ENCODE data around the gene SEMA5A. TPM values are rescaled to one million over a fixed set of nuclear protein-coding genes. Genes with fewer than 3 reads are reported as not detected.

Gene SEMA5A
- polyA plus RNA-seq, 6 donors from 2014 or later: not detected

- H3K36me3 Mint-ChIP-seq: no peaks in the 10 kb centered on the region
- no peak overlapping the region for H3K4me3 Mint-ChIP-seq
- ATAC-seq (ENCODE audit: low read depth in 2 of 2): no peak
- no peaks in the 10 kb centered on the region for H3K27me3 Mint-ChIP-seq
- DNase-seq: no peak
- peaks cover 0 to 5% (median under 1%) of the 10 kb centered on the region in 7 donors for H3K9me3 Mint-ChIP-seq
- H3K27ac Mint-ChIP-seq: no peak overlapping the region
- no peaks in the 10 kb centered on the region for H3K4me1 Mint-ChIP-seq
Observed at GRCh38 chr5:9072701-9073100, 473.2 kb downstream of the SEMA5A start.

- Mint-ChIP-seq H3K9me3 (peaks cover 0 to 5% (median 2%) of the 10 kb centered on the region in 7 donors), H3K36me3 (no peaks in the 10 kb centered on the region), H3K4me3 (no peak overlapping the region), H3K27ac (no peak overlapping the region), H3K27me3 (no peaks in the 10 kb centered on the region), H3K4me1 (no peaks in the 10 kb centered on the region)
- no peak for ATAC-seq (ENCODE audit: low read depth in 2 of 2)
- DNase-seq: no peak
Observed at GRCh38 chr5:9071524-9071923, 474.4 kb downstream of the SEMA5A start.

GRCh38 chr5:9071074-9071473, 474.8 kb downstream of the SEMA5A start:
- ATAC-seq (ENCODE audit: low read depth in 2 of 2) (no peak), DNase-seq (no peak)
- H3K27me3 Mint-ChIP-seq: no peaks in the 10 kb centered on the region
- H3K27ac Mint-ChIP-seq: no peak overlapping the region
- H3K4me3 Mint-ChIP-seq: no peak overlapping the region
- no peaks in the 10 kb centered on the region for H3K4me1 Mint-ChIP-seq
- peaks cover 0 to 5% (median 2%) of the 10 kb centered on the region in 7 donors for H3K9me3 Mint-ChIP-seq
- H3K36me3 Mint-ChIP-seq: no peaks in the 10 kb centered on the region

GRCh38 chr5:9069650-9070049, 476.2 kb downstream of the SEMA5A start:
- Mint-ChIP-seq H3K27me3 (no peaks in the 10 kb centered on the region), H3K9me3 (peaks cover 0 to 4% (median 1%) of the 10 kb centered on the region in 7 donors), H3K36me3 (no peaks in the 10 kb centered on the region), H3K27ac (no peak overlapping the region), H3K4me1 (no peaks in the 10 kb centered on the region), H3K4me3 (no peak overlapping the region)
- no peak for ATAC-seq (ENCODE audit: low read depth in 2 of 2)
- DNase-seq: no peak

- Mint-ChIP-seq H3K4me1 (no peaks in the 10 kb centered on the region), H3K27ac (no peak overlapping the region), H3K27me3 (no peaks in the 10 kb centered on the region), H3K36me3 (no peaks in the 10 kb centered on the region), H3K9me3 (peaks cover 0 to 11% (median 4%) of the 10 kb centered on the region in 7 donors), H3K4me3 (no peak overlapping the region)
- DNase-seq (no peak), ATAC-seq (ENCODE audit: low read depth in 2 of 2) (no peak)
Observed at GRCh38 chr5:9067154-9067553, 478.7 kb downstream of the SEMA5A start.

GRCh38 chr5:9066349-9066748, 479.5 kb downstream of the SEMA5A start:
- Mint-ChIP-seq H3K27ac (no peak overlapping the region), H3K4me1 (peaks cover 0 to under 1% (median 0%) of the 10 kb centered on the region in 3 donors), H3K36me3 (no peaks in the 10 kb centered on the region), H3K9me3 (peaks cover 0 to 11% (median 6%) of the 10 kb centered on the region in 7 donors), H3K4me3 (no peak overlapping the region), H3K27me3 (no peaks in the 10 kb centered on the region)
- DNase-seq (no peak), ATAC-seq (ENCODE audit: low read depth in 2 of 2) (no peak)

GRCh38 chr5:9063615-9064245, 482.1 kb downstream of the SEMA5A start:
- no peak for ATAC-seq (ENCODE audit: low read depth in 2 of 2)
- no peak overlapping the region for H3K27ac Mint-ChIP-seq
- no peak for DNase-seq
- H3K27me3 Mint-ChIP-seq: no peaks in the 10 kb centered on the region
- H3K36me3 Mint-ChIP-seq: no peaks in the 10 kb centered on the region
- H3K4me3 Mint-ChIP-seq: no peak overlapping the region
- H3K4me1 Mint-ChIP-seq: peaks cover 0 to 2% (median 0%) of the 10 kb centered on the region in 3 donors
- peaks cover 0 to 11% (median 4%) of the 10 kb centered on the region in 7 donors for H3K9me3 Mint-ChIP-seq

GRCh38 chr5:9062873-9063272, 483.0 kb downstream of the SEMA5A start:
- H3K4me3 Mint-ChIP-seq: no peak overlapping the region
- ATAC-seq (ENCODE audit: low read depth in 2 of 2) (no peak), DNase-seq (no peak)
- H3K27me3 Mint-ChIP-seq: no peaks in the 10 kb centered on the region
- H3K36me3 Mint-ChIP-seq: no peaks in the 10 kb centered on the region
- peaks cover 0 to 11% (median 4%) of the 10 kb centered on the region in 7 donors for H3K9me3 Mint-ChIP-seq
- H3K27ac Mint-ChIP-seq: no peak overlapping the region
- peaks cover 0 to 2% (median 0%) of the 10 kb centered on the region in 3 donors for H3K4me1 Mint-ChIP-seq

GRCh38 chr5:9059920-9060691, 485.8 kb downstream of the SEMA5A start:
- Mint-ChIP-seq H3K27me3 (no peaks in the 10 kb centered on the region), H3K36me3 (no peaks in the 10 kb centered on the region), H3K4me1 (peaks cover 0 to 2% (median 0%) of the 10 kb centered on the region in 3 donors), H3K9me3 (peaks cover 0 to 11% (median 4%) of the 10 kb centered on the region in 7 donors), H3K4me3 (no peak overlapping the region), H3K27ac (peak overlapping the region in 1 of 6 donors; percentile 23)
- DNase-seq: no peak
- no peak for ATAC-seq (ENCODE audit: low read depth in 2 of 2)

- H3K4me1 Mint-ChIP-seq: peaks cover 0 to 2% (median 0%) of the 10 kb centered on the region in 3 donors
- no peak for ATAC-seq (ENCODE audit: low read depth in 2 of 2)
Observed at GRCh38 chr5:9058666-9059065, 487.2 kb downstream of the SEMA5A start.

GRCh38 chr5:9058161-9058560, 487.7 kb downstream of the SEMA5A start:
- Mint-ChIP-seq H3K27me3 (no peaks in the 10 kb centered on the region), H3K27ac (no peak overlapping the region), H3K36me3 (no peaks in the 10 kb centered on the region), H3K9me3 (peaks cover 0 to 4% (median 0%) of the 10 kb centered on the region in 7 donors), H3K4me1 (peaks cover 0 to 2% (median 0%) of the 10 kb centered on the region in 3 donors), H3K4me3 (no peak overlapping the region)
- ATAC-seq (ENCODE audit: low read depth in 2 of 2) (no peak), DNase-seq (no peak)

More at GRCh38 chr5:9058666-9059065, 487.2 kb downstream of the SEMA5A start:
- no peak for DNase-seq
- H3K27me3 Mint-ChIP-seq: no peaks in the 10 kb centered on the region
- no peak overlapping the region for H3K27ac Mint-ChIP-seq
- H3K36me3 Mint-ChIP-seq: no peaks in the 10 kb centered on the region
- no peak overlapping the region for H3K4me3 Mint-ChIP-seq
- peaks cover 0 to 4% (median 0%) of the 10 kb centered on the region in 7 donors for H3K9me3 Mint-ChIP-seq

GRCh38 chr5:9057406-9058000, 488.4 kb downstream of the SEMA5A start:
- Mint-ChIP-seq H3K4me1 (peaks cover 0 to 2% (median 0%) of the 10 kb centered on the region in 3 donors), H3K9me3 (peaks cover 0 to 4% (median 0%) of the 10 kb centered on the region in 7 donors), H3K4me3 (no peak overlapping the region), H3K36me3 (no peaks in the 10 kb centered on the region), H3K27ac (no peak overlapping the region), H3K27me3 (no peaks in the 10 kb centered on the region)
- no peak for DNase-seq
- ATAC-seq (ENCODE audit: low read depth in 2 of 2): no peak

GRCh38 chr5:9056046-9056445, 489.8 kb downstream of the SEMA5A start:
- Mint-ChIP-seq H3K36me3 (no peaks in the 10 kb centered on the region), H3K4me1 (no peaks in the 10 kb centered on the region), H3K27me3 (no peaks in the 10 kb centered on the region), H3K4me3 (no peak overlapping the region), H3K9me3 (no peaks in the 10 kb centered on the region), H3K27ac (no peak overlapping the region)
- DNase-seq (no peak), ATAC-seq (ENCODE audit: low read depth in 2 of 2) (no peak)
